Nephron progenitor cell (in vitro differentiated cells): ENCODE data around the gene GPN2.
"Not testable (repeated sequence)": the region's sequence is repeated elsewhere in the genome, so short reads cannot be mapped to it uniquely, and the experiment has no call there.

ENCODE experiments used
- DNase-seq: peaks from one replicate; pipeline ENCODE4 v3.0.0; 2021
- H3K27ac Mint-ChIP-seq: 2 replicates; pipeline ENCODE4 v1.8.0; 2021; ENCODE audit warnings: mild to moderate bottlenecking, moderate library complexity, mixed read lengths
- H3K27me3 Mint-ChIP-seq: 2 replicates; pipeline ENCODE4 v1.8.0; 2021; ENCODE audit warnings: mild to moderate bottlenecking, low read depth, mixed read lengths; ENCODE audit not compliant: poor library complexity
- H3K36me3 Mint-ChIP-seq: 2 replicates; pipeline ENCODE4 v1.8.0; 2021; ENCODE audit warnings: low read depth, mixed read lengths
- H3K4me1 Mint-ChIP-seq: 2 replicates; pipeline ENCODE4 v1.8.0; 2021; ENCODE audit warnings: mixed read lengths
- H3K4me3 Mint-ChIP-seq: 2 replicates; pipeline ENCODE4 v1.8.0; 2021; ENCODE audit warnings: mild to moderate bottlenecking, moderate library complexity, mixed read lengths
- H3K9me3 Mint-ChIP-seq: 2 replicates; pipeline ENCODE4 v1.8.0; 2021; ENCODE audit warnings: mild to moderate bottlenecking, moderate library complexity, mixed read lengths
- TF ChIP-seq, protein P1 (sequence below): fragments of 200-600 bp; sonication (generic); IDR thresholded peaks from 2 replicates; pipeline ENCODE4 v1.5.0; 2021; ENCODE audit warnings: antibody characterized with exemption

The GPN2 gene

DNA sequence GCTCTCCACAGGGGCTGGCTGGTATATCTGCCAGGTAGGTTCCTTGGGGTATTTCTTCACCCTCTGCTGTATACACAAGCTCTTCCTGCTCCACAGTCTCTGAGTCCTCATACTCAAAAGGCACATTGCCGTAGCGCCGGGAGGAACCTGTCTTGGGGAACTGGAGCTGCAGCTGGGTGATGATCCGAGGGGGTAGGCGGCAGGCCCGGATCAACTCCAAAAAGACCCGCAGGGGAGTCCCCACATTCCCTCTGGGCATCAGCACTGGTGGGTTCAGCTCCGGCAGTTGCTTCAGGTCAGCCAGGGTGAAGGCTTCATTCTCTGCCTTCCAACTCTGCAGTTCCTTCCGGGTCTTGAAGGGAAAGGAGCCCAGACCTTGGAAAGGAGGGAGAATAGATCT, 7.3 kb upstream of the GPN2 start:
- H3K27me3 Mint-ChIP-seq: peaks cover 13% of the 10 kb centered on the region
- no peak overlapping the region for H3K4me3 Mint-ChIP-seq
- H3K27ac Mint-ChIP-seq: no peak overlapping the region
- no peak for DNase-seq
- peaks cover 4% of the 10 kb centered on the region for H3K9me3 Mint-ChIP-seq
- TF ChIP-seq, protein P1, sequence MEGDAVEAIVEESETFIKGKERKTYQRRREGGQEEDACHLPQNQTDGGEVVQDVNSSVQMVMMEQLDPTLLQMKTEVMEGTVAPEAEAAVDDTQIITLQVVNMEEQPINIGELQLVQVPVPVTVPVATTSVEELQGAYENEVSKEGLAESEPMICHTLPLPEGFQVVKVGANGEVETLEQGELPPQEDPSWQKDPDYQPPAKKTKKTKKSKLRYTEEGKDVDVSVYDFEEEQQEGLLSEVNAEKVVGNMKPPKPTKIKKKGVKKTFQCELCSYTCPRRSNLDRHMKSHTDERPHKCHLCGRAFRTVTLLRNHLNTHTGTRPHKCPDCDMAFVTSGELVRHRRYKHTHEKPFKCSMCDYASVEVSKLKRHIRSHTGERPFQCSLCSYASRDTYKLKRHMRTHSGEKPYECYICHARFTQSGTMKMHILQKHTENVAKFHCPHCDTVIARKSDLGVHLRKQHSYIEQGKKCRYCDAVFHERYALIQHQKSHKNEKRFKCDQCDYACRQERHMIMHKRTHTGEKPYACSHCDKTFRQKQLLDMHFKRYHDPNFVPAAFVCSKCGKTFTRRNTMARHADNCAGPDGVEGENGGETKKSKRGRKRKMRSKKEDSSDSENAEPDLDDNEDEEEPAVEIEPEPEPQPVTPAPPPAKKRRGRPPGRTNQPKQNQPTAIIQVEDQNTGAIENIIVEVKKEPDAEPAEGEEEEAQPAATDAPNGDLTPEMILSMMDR: no peak
- H3K4me1 Mint-ChIP-seq: peaks cover 30% of the 10 kb centered on the region
- H3K36me3 Mint-ChIP-seq: peaks cover 40% of the 10 kb centered on the region

DNA sequence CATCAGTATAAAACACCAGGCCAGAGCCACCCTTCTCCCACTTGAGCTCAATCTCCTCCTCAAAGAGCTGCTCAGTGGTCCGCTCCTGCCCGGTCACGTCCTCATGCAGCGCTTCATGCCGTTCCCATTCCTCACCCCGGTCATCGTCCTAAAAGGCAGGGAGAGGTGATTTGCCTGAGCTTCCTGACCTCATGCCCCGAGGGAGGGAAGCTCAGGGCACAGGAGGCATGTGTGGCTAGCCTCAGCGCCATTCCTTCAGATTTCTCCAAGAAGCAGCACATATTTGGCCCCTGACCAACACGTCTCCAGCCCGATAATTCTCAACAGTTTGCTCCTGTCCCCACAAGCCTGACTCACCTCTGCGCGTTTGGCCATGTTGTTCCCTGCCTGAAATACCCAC, 4.2 kb upstream of the GPN2 start:
- peak overlapping the region; percentile 39 for H3K27ac Mint-ChIP-seq
- no peak for DNase-seq

DNA sequence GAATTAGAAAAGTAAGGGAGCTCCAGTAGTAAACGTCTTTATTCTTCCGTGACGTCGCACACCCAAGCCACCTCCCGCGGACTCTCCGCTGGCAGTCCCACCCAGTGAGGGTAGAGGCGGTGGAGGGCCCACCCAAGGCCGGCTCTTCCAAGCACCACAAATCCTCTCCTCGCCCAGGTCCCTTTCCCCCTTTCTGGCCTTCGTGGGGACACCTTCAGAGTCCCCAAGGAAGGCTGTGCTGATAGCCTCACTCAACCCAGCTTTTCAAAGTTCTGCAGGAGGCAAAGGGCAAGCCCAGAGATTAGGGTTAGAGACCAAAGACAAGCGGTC, 349 bp upstream of the GPN2 start:
- no peak for DNase-seq
- H3K27me3 Mint-ChIP-seq: no peaks in the 10 kb centered on the region
- H3K36me3 Mint-ChIP-seq: peaks cover 57% of the 10 kb centered on the region
- no peak overlapping the region for H3K27ac Mint-ChIP-seq
- H3K9me3 Mint-ChIP-seq: no peaks in the 10 kb centered on the region
- peaks cover 19% of the 10 kb centered on the region for H3K4me1 Mint-ChIP-seq
- TF ChIP-seq, protein P1: no peak
- H3K4me3 Mint-ChIP-seq: peak overlapping the region; percentile 97

More for the DNA sequence above, 4.2 kb upstream of the GPN2 start:
- Mint-ChIP-seq H3K27me3 (peaks cover 5% of the 10 kb centered on the region), H3K4me1 (peaks cover 19% of the 10 kb centered on the region), H3K36me3 (peaks cover 46% of the 10 kb centered on the region), H3K9me3 (no peaks in the 10 kb centered on the region), H3K4me3 (no peak overlapping the region)
- TF ChIP-seq, protein P1: no peak

DNA sequence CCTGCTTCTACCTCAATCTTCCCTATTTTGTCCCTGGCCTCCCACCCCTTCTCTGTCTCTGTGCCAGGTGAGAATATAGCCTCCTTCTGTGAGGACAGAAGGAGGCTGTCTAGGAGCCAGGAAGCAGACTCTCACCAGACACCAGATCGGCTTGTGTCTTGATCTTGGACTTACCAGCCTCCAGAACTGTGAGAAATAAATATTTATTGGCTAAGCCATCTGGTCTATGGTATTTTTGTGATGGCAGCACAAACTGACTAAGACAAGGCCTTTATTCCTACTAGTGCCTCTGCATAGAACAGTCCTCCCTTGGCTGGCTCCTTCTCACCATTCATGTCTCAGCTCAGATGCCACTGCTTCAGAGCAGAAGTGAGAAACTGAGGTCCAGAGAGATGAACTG, 1.9 kb downstream of the GPN2 start:
- Mint-ChIP-seq H3K27ac (peak overlapping the region; percentile 94), H3K4me3 (peak overlapping the region; percentile 97), H3K36me3 (peaks cover 57% of the 10 kb centered on the region), H3K4me1 (peaks cover 19% of the 10 kb centered on the region), H3K9me3 (no peaks in the 10 kb centered on the region), H3K27me3 (no peaks in the 10 kb centered on the region)
- no peak for DNase-seq
- TF ChIP-seq, protein P1: no peak

DNA sequence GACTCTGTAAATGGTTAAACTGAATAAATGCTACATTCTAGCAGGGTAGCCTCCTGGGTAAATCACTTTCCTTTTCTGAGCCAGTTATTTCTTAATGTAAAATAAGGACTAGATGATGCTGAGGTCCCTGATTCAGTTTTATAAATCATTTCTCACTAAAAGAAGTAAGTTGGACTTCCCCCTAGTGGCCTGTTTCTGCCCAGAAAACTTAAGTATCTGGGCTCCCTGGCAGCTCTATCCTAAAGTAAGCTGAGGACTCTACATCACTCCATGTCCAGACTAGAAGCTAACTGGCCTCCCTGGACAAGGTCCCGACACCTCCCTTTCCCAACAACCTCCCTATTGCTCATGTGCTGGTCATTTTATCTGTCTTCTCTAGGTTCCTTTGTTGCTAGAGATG, 3.0 kb downstream of the GPN2 start:
- Mint-ChIP-seq H3K9me3 (no peaks in the 10 kb centered on the region), H3K27ac (no peak overlapping the region), H3K4me3 (peak overlapping the region; percentile 29), H3K4me1 (peaks cover 19% of the 10 kb centered on the region), H3K36me3 (peaks cover 59% of the 10 kb centered on the region), H3K27me3 (no peaks in the 10 kb centered on the region)
- no peak for DNase-seq
- TF ChIP-seq, protein P1: no peak

DNA sequence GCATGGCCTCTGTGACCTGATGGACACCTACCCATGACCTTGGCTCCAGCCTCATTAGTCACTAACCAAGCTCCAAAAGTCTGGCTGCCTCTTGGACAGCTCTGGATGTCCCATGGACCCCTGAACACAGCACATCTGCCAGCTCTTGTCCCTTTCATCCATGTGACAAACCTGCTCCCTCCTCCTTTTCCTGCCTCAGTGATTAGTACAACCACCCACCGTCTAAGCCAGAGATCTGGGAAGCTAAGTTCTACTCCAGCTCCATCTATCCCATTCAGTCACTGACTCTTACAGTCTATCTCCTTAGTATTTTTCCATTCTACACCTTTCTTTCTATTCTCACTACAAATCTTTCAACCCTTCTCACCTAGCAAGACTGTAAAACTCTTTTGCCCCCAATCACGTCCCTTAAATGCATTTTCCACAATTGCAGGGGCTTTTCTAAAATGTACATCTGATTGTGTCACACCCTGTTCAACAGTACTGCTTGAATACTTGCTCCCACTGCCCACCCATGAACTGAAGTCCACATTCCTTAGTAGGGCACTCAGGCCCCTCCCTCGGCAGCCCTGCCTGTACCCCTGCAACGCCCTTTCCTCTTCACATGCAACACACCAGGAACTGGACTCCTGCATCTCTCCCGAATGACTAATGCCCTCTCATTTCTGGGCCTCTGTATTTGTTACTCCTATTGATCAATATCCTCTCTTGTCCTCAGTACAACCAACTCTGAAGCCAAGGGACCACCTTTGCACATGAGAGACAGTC, 7.2 kb downstream of the GPN2 start:
- H3K4me3 Mint-ChIP-seq: no peak overlapping the region
- H3K27me3 Mint-ChIP-seq: no peaks in the 10 kb centered on the region
- no peaks in the 10 kb centered on the region for H3K4me1 Mint-ChIP-seq
- no peaks in the 10 kb centered on the region for H3K9me3 Mint-ChIP-seq
- no peak for DNase-seq
- H3K36me3 Mint-ChIP-seq: peaks cover 58% of the 10 kb centered on the region
- TF ChIP-seq, protein P1: no peak
- H3K27ac Mint-ChIP-seq: no peak overlapping the region

DNA sequence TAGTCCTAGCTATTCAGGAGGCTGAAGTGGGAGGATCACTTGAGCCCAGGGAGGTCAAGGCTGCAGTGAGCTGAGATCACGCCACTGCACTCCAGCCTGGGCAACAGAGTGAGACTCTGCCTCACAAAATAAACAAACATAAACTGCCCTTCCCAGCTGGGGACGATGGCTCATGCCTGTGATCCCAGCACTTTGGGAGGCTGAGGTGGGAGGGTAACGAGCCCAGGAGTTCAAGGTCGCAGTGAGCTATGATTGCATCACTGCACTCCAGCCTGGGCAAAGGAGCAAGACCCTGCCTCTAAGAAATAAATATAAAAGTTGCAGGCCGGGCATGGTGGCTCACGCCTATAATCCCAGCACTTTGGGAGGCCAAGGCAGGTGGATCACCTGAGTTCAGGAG, 8.5 kb downstream of the GPN2 start:
- not testable (repeated sequence) for H3K9me3 Mint-ChIP-seq, DNase-seq
- peaks cover 52% of the 10 kb centered on the region for H3K36me3 Mint-ChIP-seq

More for the DNA sequence above, 8.5 kb downstream of the GPN2 start:
- not testable (repeated sequence) for H3K27ac Mint-ChIP-seq, H3K27me3 Mint-ChIP-seq, H3K4me3 Mint-ChIP-seq, H3K4me1 Mint-ChIP-seq
